RPMI7951 (cell line): ENCODE data around the gene MGAT5. TPM values are rescaled to one million over a fixed set of nuclear protein-coding genes. Genes with fewer than 3 reads are reported as not detected.
"Not testable (repeated sequence)": the region's sequence is repeated elsewhere in the genome, so short reads cannot be mapped to it uniquely, and the experiment has no call there.

Experiments
- DNase-seq: peaks from one replicate; pipeline ENCODE4 v3.0.0-alpha.2; 2012; ENCODE audit warnings: low read depth
- total RNA-seq: library from RNA; depleted of rRNA; stranded (reverse); fragments of >200 nt; shearing (Covaris generic); gene quantifications from 2 replicates; pipeline ENCODE4 v1.2.3, GENCODE V29; 2014

Gene MGAT5
- total RNA-seq, 1 experiment from 2014 or later = 23.9 TPM

DNA sequence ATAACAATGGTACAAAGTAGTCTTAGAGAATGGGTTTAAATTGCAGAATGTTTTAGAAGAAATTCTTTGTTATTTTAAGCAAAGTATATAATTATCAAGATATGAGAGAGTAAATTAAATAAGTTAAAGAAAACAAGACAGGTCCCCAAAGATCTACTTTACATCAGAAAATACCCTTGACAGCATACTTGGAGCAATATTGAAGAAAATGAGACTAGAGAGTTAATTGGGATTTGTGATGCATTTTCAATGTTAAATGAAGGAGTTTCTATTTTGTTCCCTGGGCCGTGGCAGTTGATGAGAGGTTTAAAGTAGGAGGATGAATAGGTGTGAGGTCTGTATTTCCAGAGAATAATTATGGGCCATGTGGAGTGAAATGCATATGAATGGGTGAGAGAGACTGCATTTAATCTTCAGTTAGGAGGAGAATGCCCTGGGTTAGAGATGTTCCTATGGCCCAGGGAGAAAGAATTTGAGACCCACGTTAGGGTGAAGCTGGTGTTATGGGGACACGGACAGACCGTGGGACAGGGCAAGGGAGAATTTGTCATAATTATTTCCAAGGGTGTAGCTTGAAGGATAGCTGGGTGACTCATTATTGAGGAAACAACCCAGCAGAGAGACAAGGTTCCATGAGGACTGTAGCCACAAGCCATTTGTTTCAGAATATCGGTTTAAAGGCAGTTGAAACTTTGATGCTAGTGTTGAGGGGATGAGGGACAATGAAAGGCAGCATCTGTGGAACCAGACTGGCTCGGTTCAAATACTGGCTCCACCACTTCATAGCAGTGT, 22.7 kb downstream of the MGAT5 start:
- peak; percentile 70 for DNase-seq

GRCh38 chr2:134277223-134277622, 23.4 kb downstream of the MGAT5 start:
- no peak for DNase-seq

DNA sequence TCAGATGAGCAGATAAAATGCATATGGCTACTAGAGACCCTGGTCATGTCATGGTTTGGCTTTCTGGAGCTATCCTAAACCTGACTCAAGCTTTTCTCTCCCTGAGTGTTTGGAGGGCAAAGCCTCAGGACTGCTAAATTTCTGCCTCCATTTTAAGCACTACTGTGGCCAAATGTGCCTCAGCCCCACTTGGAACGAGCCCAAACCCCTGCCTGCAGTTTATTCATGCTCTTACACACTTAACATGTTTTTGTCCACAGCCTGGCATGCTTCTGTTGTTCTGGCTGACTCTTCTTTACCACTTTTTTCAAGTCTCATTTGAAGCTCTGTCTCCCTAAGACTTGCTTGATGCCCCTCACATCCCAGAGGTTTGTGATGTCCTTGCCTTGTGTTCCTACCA, 24.7 kb downstream of the MGAT5 start:
- no peak for DNase-seq

DNA sequence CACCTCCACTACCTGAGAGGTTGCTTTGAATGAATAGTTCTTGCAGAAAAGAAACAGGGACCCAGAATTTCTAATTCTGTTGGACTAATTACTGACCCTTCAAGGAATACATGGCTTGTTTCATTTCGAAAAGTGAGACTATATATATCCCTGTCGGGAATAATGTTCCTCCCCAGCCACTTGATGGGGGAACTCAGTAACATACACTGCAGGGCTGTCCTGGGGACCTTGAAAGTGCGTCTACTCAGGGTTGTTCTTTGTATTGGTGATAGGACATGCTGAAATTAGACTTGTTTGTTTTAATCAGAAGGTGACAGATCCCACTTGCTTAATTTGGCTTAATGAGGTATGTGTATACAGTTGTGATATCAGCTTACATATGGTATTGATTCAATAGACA, 25.5 kb downstream of the MGAT5 start:
- no peak for DNase-seq

- DNase-seq = no peak
These were observed 26.4 kb downstream of the MGAT5 start for GRCh38 chr2:134280231-134280630.

GRCh38 chr2:134280726-134281125, 26.9 kb downstream of the MGAT5 start:
- no peak for DNase-seq

GRCh38 chr2:134281815-134282419, 28.0 kb downstream of the MGAT5 start:
- peak; percentile 24 for DNase-seq

- DNase-seq = no peak
These were observed 28.9 kb downstream of the MGAT5 start for GRCh38 chr2:134282629-134283400.

DNA sequence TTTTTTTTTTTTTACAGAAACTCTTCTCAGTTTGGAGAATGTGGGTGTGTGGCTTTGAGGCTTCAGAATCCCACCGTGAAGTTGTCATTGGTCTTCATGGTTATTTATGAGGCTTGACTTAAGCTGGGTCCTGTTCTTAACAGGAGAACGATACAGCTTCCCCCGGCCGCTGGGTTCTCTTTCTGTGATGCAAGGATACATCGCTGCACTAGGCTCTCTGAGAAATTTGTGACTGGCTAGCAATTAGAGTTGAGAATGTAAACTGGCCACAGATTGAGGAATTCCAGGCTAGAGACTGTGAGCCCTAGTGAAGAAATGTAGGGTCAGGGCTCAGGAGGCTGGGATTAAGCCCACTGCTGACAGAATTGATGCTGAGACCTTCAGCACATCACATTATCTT, 29.8 kb downstream of the MGAT5 start:
- no peak for DNase-seq

DNA sequence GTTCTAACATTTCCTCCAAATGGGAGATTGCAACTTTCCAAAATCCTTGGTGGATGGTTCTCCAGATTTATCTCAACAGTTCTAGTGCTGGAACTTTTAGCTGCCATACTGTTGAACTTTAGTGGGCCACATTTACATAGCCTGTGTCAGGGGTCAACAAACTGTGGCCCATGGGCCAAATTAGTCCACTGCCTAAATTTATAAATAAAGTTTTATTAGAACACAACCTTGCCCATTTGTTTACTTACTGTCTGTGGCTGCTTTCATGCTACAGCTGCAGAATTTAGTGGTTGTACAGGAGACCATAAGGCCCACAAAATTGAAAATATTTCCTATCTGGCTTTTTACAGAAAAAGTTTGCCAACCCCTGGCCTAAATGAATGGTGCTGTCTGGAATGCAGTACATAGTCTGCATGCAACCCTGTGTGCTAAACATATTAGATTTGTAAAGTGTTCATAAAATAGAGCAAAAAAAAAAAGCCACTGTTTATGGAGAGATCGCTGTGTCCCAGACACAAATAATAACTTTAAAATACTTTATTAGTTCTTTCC, 30.3 kb downstream of the MGAT5 start:
- no peak for DNase-seq

DNA sequence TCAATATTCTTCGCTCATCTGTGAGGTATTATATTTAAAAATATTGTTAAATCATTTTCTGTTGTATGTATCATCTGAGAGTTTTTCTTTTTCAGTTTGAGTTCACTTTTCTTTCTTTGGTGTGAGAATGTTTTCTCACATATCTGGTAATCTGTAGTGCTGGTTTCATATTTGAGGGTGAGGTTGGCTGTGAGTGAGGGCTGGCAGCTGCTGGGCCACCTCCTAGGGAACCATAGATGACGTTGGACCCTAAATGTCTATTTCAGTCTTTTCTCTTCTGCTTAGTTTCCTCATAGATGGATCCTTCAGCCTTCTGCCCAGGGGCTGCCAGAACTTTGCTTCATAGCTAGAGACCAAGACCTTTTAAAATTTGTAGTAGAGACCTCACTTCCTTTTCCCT, 33.5 kb downstream of the MGAT5 start:
- DNase-seq = no peak

- no peak for DNase-seq
These were observed 34.9 kb downstream of the MGAT5 start for GRCh38 chr2:134288814-134289213.

DNA sequence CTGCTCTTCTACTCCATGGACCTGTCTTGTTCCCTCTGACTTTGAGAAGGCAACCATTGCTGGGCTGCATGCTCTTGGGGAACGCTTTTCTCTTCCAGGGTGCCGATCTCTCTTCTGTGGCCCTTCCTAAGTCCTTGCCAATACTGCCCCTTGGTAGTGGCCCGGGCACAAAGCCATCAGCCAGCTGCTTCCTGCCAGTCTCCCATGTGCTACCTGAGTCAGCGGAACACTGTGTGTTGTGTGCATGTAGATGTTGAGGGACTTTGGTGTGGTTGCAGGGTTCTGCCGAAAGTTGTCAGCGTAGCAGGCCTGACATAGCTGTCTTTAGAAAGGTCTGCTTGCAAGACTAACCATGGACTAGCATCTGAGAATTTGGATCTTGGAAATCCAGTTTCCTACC, 35.4 kb downstream of the MGAT5 start:
- no peak for DNase-seq

GRCh38 chr2:134290358-134290757, 36.5 kb downstream of the MGAT5 start:
- no peak for DNase-seq

DNA sequence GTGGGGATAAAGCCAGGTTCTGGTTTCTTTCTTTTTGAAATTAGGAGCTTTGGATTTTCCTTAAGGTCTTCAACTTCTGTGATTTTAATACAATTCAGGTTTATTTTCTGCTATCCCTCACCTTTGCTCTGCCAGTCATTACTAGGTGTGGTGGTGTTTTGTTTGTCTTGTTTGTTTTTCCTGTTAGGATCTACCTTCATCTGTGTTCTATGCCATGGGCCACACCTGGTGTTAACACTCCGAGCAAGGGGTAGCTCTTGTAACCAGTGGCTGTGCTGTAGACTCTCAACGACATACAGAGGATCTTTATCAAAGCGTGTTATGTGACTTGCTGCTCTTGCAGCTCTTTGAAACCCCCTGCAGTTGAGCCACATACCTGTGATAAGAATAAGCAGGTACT, 38.6 kb downstream of the MGAT5 start:
- no peak for DNase-seq

- no peak for DNase-seq
These were observed 40.1 kb downstream of the MGAT5 start for GRCh38 chr2:134293719-134294537.

DNA sequence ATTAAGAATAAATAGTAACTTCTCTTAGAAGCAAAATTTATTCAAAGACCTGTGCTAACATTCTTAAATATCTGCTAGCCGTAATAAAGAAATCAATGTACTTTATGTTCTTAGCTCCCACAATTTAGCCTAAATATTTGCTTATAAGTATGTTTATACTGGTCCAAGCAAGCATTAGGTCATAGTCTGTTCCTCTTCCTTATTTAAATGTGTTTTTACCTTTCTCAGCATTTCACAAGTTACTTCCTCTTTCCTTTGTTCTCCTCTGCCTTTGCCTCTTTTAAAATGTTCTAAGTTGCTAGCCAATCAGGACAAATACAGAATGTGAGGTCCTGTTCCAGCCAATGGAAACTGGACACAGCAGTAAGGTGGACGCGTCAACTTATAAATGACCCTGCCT, 40.7 kb downstream of the MGAT5 start:
- DNase-seq = not testable (repeated sequence)

DNA sequence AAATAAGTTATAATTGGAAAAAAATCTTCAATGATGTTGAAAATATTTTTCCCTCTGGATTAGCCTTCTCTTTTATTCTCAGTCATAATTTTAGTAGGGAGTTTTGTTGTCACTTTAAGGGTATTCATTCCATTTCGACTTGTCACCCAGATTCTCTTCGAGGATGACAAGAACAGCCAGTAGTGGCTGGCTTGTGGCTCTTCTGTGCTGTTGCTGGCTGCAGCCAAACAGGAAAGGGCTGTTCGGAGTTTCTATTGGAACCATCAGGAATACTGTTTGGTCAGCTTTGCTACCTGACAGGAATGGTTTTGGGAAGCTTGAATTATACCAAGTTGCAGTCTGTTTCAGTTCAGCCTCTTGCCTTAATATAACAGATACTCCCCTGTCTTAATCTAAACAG, 41.6 kb downstream of the MGAT5 start:
- no peak for DNase-seq

- no peak for DNase-seq
These were observed 42.4 kb downstream of the MGAT5 start for GRCh38 chr2:134296301-134296700.

DNA sequence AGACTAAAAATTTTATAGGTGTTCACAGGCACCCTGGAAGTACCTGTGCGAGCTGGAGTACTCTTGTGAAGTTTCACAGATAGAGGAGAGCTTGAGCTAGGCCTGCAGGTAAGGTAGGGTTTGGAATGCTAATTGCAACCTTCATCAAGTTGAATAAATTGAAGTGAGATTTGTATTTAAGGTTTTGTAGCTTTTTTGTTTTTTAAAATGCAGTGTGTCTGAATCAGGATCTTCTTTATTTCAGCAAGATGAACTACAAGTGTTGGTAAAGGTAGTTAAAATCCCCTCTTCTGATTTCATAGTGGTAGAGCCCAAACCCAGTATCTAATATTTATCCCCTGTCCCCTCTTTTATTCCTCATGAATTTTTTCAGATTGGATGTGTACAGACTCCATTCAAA, 45.5 kb downstream of the MGAT5 start:
- no peak for DNase-seq

DNA sequence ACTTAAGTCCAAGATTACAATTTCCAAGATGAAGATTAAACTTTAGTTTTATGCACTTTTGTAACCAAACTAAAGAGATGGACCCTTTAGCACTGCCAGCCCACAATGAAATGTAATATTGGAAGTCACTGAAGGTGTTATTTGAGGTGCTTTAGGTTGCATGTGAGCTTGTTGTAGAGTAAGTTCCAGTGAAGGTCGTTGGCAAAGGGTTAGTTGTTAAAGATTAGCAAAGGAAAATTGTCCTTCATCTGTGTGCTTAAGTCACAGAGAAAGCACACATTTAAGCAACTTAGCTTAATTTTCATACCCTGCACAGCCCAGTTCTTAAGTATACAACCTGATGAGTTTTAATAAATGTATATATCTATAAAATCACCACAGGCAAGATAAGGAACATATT, 46.7 kb downstream of the MGAT5 start:
- DNase-seq = no peak
